Epithelial cell of prostate (primary cell): Measurements from ENCODE around the gene MYCBPAP.
A peak's percentile ranks its signal among the peaks of the same experiment; 100 is the strongest.

ENCODE experiments used
- DNase-seq: peaks from one replicate; pipeline ENCODE4 v3.0.0-alpha.2; 2011; ENCODE audit warnings: low read depth, low spot score
- H3K27ac ChIP-seq: fragments of 450-650 bp; 2 replicates; pipeline ENCODE4 v1.5.1; 2017; ENCODE audit warnings: mild to moderate bottlenecking

Gene MYCBPAP

DNA sequence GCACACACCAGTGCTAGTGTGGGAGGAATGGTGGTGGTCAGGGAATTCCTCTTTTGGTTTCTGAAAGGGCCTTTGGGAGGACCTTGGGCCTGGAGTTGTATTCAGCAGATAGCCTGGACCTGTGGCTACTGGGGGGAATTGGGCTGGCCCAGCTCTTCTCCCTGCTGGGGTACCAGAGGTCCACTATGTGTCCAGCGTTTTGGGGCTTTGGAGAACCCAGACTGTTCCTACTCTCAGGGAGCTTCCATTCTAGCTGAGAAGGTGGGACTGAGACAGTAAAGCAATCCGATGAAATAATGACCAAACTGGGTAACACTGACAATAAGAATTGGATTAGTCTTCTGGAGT is 26.7 kb downstream of the MYCBPAP start:
- DNase-seq = no peak
- H3K27ac ChIP-seq = peak overlapping the region; percentile 80

GRCh38 chr17:50535407-50535806 is 27.2 kb downstream of the MYCBPAP start:
- H3K27ac ChIP-seq = no peak overlapping the region
- no peak for DNase-seq

- no peak for DNase-seq
- H3K27ac ChIP-seq = no peak overlapping the region
Observed at GRCh38 chr17:50536683-50537646, 28.7 kb downstream of the MYCBPAP start.

DNA sequence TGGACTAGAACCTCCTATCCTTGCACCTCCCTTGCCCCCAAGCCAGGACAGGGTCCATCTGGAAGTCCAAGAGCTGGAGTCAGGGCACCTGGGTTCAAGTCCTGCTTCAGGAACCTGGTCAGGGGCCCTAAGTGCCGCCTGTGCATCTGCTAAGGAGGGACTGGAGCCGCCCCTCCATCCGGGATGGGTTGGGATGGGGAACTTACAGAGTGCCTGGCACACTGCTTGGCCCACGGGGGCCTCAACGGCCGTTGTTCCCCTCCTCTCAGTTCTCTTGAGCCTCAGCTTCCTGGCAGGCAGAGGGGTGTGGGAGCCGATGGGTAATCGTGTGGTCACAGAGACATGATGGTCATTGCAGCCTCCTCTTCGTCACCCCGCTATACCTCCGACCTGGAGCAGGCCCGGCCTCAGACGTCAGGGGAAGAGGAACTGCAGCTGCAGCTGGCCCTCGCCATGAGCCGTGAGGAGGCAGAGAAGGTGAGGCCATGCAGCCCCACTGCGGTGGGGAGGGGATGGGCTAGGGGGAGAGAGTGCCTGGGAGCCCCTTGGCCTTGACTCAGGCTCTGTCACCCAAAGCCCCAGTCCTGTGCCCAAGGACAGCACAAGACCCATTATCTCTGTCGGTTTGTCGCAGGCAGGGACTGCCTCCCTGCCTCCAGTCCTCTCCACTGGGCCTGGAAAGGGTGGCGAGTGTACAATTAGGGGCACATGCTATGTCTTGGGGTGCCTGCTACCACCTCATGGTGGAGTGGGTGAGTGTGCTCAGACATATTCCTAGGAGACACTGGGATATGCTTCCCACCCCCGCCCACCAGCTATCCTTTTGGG is 29.7 kb downstream of the MYCBPAP start:
- DNase-seq = no peak
- H3K27ac ChIP-seq = no peak overlapping the region

- H3K27ac ChIP-seq = no peak overlapping the region
- no peak for DNase-seq
Observed at GRCh38 chr17:50538549-50539410, 30.5 kb downstream of the MYCBPAP start.

GRCh38 chr17:50539762-50540559 is 31.7 kb downstream of the MYCBPAP start:
- H3K27ac ChIP-seq = peak overlapping the region; percentile 51
- DNase-seq = peak; percentile 65

DNA sequence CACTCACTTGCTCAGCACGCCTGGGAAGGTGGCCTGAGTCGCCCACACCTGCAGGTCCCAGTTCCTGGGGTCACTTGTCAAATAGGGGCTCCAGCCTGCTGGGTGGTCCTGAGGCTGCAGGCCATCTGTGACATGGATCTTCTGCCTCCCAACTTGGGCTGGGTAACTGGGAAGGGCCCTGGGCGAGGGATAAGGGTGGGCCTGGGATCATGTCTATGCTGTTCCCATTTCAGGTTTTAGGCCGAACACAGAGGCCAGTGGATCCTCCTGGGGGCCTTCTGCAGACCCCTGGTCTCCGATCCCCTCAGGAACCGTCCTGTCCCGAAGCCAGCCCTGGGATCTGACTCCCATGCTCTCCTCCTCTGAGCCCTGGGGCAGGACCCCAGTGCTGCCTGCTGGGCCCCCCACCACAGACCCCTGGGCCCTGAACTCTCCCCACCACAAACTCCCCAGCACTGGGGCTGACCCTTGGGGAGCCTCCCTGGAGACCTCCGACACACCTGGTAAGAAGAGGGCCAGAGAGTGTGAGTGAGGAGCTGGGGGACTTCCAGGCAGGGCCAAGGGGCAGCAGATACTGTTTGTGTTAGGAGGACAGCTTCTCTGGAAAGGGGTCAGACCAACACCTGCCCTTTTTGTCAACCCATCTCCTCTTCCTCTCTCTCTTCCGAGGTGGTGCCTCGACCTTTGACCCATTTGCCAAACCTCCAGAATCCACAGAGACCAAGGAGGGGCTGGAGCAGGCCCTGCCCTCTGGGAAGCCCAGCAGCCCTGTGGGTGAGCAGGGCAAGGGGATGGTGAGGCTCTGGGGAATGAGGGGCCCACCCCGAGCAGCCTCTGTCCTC is 32.5 kb downstream of the MYCBPAP start:
- H3K27ac ChIP-seq = peak overlapping the region; percentile 51

GRCh38 chr17:50541402-50541715 is 33.1 kb downstream of the MYCBPAP start:
- H3K27ac ChIP-seq = peak overlapping the region; percentile 67

More for the DNA sequence above, 32.5 kb downstream of the MYCBPAP start:
- no peak for DNase-seq

DNA sequence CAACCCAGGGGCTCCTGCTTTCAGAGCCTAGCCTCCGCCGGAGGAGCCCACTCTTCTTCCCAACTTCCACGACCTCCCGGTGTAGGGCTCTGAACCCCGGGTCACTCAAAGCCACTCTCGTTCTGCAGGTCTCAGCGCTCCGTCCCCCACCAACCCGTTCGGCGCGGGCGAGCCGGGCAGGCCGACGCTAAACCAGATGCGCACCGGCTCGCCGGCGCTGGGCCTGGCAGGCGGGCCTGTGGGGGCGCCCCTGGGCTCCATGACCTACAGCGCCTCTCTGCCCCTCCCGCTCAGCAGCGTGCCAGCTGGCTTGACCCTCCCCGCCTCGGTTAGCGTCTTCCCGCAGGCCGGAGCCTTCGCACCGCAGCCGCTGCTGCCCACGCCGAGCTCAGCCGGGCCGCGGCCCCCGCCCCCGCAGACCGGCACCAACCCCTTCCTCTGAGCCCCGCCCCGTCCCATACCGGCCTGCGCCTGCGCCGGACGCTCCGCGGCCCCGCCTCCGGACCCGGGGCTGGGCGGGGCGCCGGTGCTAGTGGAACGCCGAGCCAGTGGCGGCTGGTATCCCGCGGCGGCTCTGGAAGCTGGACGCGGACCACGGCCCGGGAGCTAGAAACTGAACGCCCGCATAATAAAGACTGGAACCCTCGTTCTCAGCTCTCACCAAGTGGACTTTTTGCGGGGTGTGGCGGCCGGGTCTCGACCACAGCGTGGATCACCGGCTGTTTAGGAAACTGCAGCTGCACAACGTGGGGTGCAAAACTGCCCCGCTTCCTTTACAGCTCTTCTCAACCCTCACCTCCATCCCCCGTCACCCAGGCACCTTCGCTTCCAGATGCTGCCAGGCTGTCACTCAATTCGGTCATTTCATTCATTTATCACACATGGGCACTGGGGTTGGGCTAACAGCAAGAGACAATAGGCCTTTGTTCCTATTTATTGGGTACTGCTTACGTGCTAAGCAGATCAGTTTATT is 33.8 kb downstream of the MYCBPAP start:
- peak overlapping the region; percentile 67 for H3K27ac ChIP-seq

More at GRCh38 chr17:50541402-50541715, 33.1 kb downstream of the MYCBPAP start:
- no peak for DNase-seq

GRCh38 chr17:50542795-50543774 is 34.8 kb downstream of the MYCBPAP start:
- H3K27ac ChIP-seq = peak overlapping the region; percentile 67
- no peak for DNase-seq

More for the DNA sequence above, 33.8 kb downstream of the MYCBPAP start:
- no peak for DNase-seq

GRCh38 chr17:50544516-50544915 is 36.3 kb downstream of the MYCBPAP start:
- DNase-seq = no peak
- H3K27ac ChIP-seq = no peak overlapping the region

DNA sequence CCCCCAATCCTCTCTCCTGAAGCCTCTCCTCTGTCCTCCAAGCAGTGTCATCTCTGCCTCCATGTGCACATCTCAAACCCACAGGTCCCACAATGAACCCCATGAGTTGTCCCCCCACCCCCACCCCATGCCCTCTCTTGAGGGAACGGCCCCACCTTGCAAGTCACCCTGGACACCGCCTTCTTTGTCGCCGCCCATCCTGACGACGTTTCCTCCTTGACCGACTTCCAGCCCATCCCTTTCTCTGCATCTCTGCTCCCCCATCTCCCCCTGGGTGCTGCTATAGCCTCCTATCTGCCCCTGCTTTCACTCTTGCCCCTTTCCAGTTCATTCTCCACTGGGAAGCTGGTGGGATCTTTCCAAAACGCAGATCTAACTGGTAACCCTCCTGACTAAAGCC is 37.1 kb downstream of the MYCBPAP start:
- H3K27ac ChIP-seq = no peak overlapping the region
- no peak for DNase-seq

DNA sequence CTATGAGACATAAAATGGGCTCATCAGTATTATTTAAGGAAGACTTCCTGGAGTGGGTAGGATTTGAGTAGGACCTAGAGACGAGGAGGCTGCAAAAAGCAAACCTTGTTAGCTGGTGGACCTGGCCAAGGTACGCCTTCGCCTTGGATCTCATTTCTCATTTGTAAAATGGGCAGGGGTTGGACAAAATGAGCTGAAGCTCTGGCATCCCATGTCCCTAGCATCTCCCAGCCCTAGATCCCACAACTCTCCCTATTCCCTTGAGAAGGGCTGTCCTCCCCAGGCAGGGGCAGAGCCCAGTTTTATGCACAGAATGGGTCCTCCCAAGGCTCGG is 38.4 kb downstream of the MYCBPAP start:
- DNase-seq = no peak

DNA sequence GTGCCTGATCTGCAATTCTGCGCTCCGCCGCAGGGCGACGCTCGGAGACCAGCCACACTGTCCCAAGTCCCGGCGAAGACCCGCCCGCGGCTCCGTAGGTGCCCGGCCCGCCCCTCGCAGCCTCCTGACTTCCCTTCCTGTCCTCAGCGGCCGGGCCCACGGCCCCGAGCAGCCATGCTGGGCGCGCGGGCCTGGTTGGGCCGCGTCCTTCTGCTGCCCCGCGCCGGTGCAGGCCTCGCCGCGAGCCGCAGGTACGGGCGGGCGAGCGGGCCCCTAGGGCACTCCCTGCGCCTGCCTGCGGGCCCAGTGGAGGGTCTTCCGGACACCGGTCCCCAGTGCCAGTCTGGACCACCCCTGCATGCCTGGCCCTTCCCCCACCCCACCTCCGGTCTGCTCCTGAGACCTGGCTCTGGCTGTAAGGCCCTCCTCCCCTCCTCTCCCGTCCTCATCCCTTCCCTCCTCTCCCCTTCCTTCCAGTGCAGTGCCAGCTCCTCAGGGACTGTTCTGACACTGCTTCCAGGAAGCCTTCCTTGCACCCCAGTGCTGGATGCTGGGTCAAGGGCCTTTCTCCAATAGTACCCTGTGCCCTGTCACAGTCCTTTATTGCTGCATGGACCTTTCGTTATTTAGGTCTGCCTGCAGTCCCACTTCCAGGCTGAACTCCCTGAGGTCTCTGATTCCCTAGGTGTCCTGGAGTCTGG is 38.9 kb downstream of the MYCBPAP start, which contains the start of gene SPATA20:
Gene SPATA20, plus strand, starts transcription at position 140 of the 701 bp plus-strand sequence. Its CDS starts 35 bp downstream, at position 175.
- DNase-seq = no peak
- H3K27ac ChIP-seq = peak within 1 kb of the TSS; percentile 46

More for the DNA sequence above, 38.4 kb downstream of the MYCBPAP start:
- no peak overlapping the region for H3K27ac ChIP-seq

GRCh38 chr17:50547736-50548083 is 39.5 kb downstream of the MYCBPAP start:
- peak overlapping the region; percentile 46 for H3K27ac ChIP-seq
- DNase-seq = no peak

DNA sequence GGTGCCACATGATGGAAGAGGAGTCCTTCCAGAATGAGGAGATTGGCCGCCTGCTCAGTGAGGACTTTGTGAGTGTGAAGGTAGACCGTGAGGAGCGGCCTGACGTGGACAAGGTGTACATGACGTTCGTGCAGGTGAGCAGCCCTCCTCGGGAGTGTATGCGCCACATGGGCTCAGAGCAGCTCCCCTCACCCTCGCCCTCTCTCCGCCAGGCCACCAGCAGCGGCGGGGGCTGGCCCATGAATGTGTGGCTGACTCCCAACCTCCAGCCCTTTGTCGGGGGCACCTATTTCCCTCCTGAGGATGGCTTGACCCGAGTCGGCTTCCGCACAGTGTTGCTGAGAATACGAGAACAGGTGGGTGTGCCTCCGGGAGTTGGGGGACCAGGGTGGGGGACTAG is 40.6 kb downstream of the MYCBPAP start:
- no peak overlapping the region for H3K27ac ChIP-seq
- no peak for DNase-seq
